GM12873 (cell line): ENCODE data around the gene CYP2C19.

Experiments used
- TF ChIP-seq, protein P1 (sequence below): IDR thresholded peaks from 2 replicates; pipeline ENCODE4 v1.5.1; 2012; ENCODE audit warnings: low read depth, mild to moderate bottlenecking, moderate library complexity, low read length, control low read depth; ENCODE audit not compliant: insufficient read depth; ENCODE audit errors: missing control alignments

CYP2C19 gene

DNA sequence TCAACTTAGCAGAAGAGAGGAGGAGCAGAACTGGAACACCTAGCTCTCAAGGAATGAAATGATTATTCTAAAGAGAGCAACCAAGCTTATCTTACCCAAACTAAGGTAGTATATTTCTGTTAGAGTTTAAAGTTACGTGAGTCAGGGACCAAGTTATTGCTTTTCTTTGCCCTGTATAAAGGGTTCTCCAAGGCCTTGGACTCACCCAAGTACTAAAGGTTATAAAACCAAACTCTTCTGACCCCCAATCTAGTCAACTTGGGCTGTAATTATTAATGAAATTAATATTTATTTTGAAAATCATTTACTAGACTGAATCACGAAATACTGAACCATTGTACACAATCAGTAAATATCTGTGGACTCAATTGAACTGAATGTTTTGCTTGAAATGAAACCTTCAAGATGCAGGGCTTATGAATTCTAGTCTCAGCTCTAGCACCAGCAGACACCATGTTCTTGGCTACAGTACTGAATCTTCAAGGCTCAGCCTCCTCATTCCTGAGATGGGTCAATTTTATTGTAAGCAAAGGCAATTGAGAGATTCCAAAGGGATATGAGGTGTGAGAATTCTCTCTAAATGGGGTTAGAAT is 1.8 kb upstream of the CYP2C19 start:
- TF ChIP-seq, protein P1, sequence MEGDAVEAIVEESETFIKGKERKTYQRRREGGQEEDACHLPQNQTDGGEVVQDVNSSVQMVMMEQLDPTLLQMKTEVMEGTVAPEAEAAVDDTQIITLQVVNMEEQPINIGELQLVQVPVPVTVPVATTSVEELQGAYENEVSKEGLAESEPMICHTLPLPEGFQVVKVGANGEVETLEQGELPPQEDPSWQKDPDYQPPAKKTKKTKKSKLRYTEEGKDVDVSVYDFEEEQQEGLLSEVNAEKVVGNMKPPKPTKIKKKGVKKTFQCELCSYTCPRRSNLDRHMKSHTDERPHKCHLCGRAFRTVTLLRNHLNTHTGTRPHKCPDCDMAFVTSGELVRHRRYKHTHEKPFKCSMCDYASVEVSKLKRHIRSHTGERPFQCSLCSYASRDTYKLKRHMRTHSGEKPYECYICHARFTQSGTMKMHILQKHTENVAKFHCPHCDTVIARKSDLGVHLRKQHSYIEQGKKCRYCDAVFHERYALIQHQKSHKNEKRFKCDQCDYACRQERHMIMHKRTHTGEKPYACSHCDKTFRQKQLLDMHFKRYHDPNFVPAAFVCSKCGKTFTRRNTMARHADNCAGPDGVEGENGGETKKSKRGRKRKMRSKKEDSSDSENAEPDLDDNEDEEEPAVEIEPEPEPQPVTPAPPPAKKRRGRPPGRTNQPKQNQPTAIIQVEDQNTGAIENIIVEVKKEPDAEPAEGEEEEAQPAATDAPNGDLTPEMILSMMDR, result no peak

- TF ChIP-seq, protein P1, result no peak
Observed at GRCh38 chr10:94777886-94778458, 15.5 kb downstream of the CYP2C19 start.

DNA sequence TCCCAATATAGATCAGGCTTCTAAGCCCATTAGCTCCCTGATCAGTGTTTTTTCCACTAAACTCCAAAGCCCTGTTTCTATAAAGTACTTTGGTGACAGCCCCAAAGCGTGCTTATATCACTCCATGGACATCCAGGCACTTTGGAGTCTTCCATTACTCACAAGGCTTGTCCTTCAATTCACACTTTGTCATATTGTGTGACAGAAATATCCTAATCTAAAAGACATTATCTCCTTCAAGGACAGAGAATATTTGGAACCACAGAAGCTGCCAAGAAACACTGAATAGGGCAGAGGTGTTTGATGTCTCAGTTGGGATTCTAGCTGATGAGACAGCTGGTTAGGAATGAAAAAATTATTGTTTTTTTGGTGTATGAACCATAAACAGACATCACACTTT is 18.4 kb downstream of the CYP2C19 start:
- TF ChIP-seq, protein P1, result no peak

GRCh38 chr10:94784256-94784655 is 21.8 kb downstream of the CYP2C19 start:
- TF ChIP-seq, protein P1, result no peak

DNA sequence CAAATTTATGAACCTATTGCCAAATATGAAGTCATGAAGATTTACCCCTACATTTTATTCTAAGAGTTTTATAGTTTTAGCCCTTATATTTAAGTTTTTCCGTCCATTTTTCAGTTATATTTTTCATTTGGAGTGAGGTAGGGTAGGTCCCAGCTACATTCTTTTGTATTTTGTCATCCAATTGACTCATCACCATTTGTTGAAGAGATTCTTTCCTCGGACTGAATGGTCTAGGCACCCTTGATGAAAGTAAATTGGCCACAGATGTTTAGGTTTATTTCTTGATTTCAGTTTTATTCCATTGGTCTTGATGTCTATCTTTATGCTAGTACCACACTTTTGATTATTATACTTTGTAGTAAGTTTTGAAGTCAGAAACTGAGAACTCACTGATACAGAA is 22.7 kb downstream of the CYP2C19 start:
- TF ChIP-seq, protein P1, result no peak

- TF ChIP-seq, protein P1, result no peak
Observed at GRCh38 chr10:94803307-94803706, 40.8 kb downstream of the CYP2C19 start.

DNA sequence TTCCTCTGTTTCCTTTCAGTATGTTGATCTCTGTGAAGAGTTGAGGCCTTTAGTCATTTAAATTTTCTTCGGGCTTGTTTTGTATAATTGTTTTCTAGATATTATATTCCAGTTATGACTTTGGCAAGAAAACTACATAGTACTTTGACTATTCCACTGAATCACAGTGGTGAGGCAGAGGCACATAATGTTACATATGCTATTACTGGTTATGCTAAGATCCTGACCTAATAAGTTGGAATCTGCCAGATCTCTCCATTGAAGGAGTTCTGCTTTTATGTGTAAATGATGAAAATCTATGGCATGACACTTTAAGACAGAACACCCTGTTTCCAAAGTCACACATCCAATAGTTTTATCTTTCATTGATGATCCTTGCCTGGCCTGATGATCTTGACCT is 83.7 kb downstream of the CYP2C19 start:
- TF ChIP-seq, protein P1, result no peak
